Loucy (cell line): Measurements from ENCODE around the gene SMIM29.

Source experiments
- H2AFZ ChIP-seq: fragments of 200-600 bp; sonication (generic); 2 replicates; pipeline ENCODE4 v1.6.0; 2016; ENCODE audit warnings: antibody characterized with exemption, mild to moderate bottlenecking, low read length, moderate library complexity
- H3F3A ChIP-seq: fragments of 200-600 bp; 2 replicates; pipeline ENCODE4 v1.6.0; 2016; ENCODE audit warnings: antibody characterized with exemption, low read depth, mild to moderate bottlenecking
- H3K27me3 ChIP-seq: fragments of 200-600 bp; sonication (generic); 2 replicates; pipeline ENCODE4 v1.6.1; 2014; ENCODE audit warnings: low read length, mild to moderate bottlenecking; ENCODE audit not compliant: insufficient read depth, poor library complexity, severe bottlenecking
- H3K36me3 ChIP-seq: fragments of 200-600 bp; sonication (generic); 2 replicates; pipeline ENCODE4 v1.6.1; 2016; ENCODE audit warnings: low read length; ENCODE audit not compliant: insufficient read depth
- H3K4me1 ChIP-seq: fragments of 200-600 bp; sonication (generic); 2 replicates; pipeline ENCODE4 v1.5.1; 2014; ENCODE audit warnings: low read length, mild to moderate bottlenecking; ENCODE audit not compliant: insufficient read depth, poor library complexity, severe bottlenecking
- H3K4me2 ChIP-seq: fragments of 200-600 bp; sonication (generic); 2 replicates; pipeline ENCODE4 v1.6.0; 2014; ENCODE audit warnings: antibody characterized with exemption, low read length, low read depth, mild to moderate bottlenecking; ENCODE audit not compliant: poor library complexity, severe bottlenecking
- H3K4me3 ChIP-seq: fragments of 200-600 bp; sonication (generic); 2 replicates; pipeline ENCODE4 v1.5.1; 2014; ENCODE audit warnings: low read length, mild to moderate bottlenecking, mixed read lengths; ENCODE audit not compliant: poor library complexity, severe bottlenecking
- H3K79me2 ChIP-seq: fragments of 200-600 bp; sonication (generic); 2 replicates; pipeline ENCODE4 v1.6.1; 2014; ENCODE audit warnings: low read length; ENCODE audit not compliant: insufficient read depth
- H3K9ac ChIP-seq: fragments of 200-600 bp; sonication (generic); 2 replicates; pipeline ENCODE4 v1.6.0; 2014; ENCODE audit warnings: mild to moderate bottlenecking, low read depth, low read length, moderate library complexity; ENCODE audit not compliant: poor library complexity, severe bottlenecking
- H3K9me2 ChIP-seq: fragments of 200-600 bp; sonication (generic); replicated peaks from 2 replicates; pipeline ENCODE4 v1.6.1; 2016; ENCODE audit warnings: low read depth, low read length, mixed read lengths
- H3K9me3 ChIP-seq: fragments of 200-600 bp; sonication (generic); 2 replicates; pipeline ENCODE4 v1.6.1; 2014; ENCODE audit warnings: mild to moderate bottlenecking, antibody characterized with exemption, low read length, low read depth; ENCODE audit not compliant: insufficient read depth
- H4K20me1 ChIP-seq: fragments of 200-600 bp; sonication (generic); 2 replicates; pipeline ENCODE4 v1.6.0; 2014; ENCODE audit warnings: antibody characterized with exemption, low read length, mild to moderate bottlenecking; ENCODE audit not compliant: insufficient read depth, poor library complexity, severe bottlenecking
- CTCF ChIP-seq: fragments of 200-600 bp; sonication (generic); conservative IDR thresholded peaks from 2 replicates; pipeline ENCODE4 v1.5.1; 2014; ENCODE audit warnings: mild to moderate bottlenecking, antibody characterized with exemption, low read length
- EZH2phosphoT487 ChIP-seq: fragments of 200-600 bp; IDR thresholded peaks from 2 replicates; pipeline ENCODE4 v1.6.1; 2018; ENCODE audit warnings: antibody characterized with exemption, mild to moderate bottlenecking, moderate library complexity, borderline replicate concordance

Gene SMIM29

GRCh38 chr6:34235307-34236130 lies 13.3 kb downstream of the SMIM29 start:
- Histone ChIP-seq H4K20me1 (peaks cover 23% of the 10 kb centered on the region), H3K9me2 (no peaks in the 10 kb centered on the region), H2AFZ (no peak overlapping the region), H3K4me3 (no peak overlapping the region), H3K9me3 (no peaks in the 10 kb centered on the region), H3K36me3 (no peaks in the 10 kb centered on the region; the same call in 1 of the 2 replicates), H3K4me1 (peaks cover 28% of the 10 kb centered on the region), H3F3A (0 out of 2 replicates have a peak, but pooled peaks cover 6% of the 10 kb centered on the region), H3K4me2 (peak overlapping the region; percentile 84), H3K9ac (no peak overlapping the region), H3K79me2 (peaks cover 31% of the 10 kb centered on the region), H3K27me3 (no peaks in the 10 kb centered on the region)
- no peak for TF ChIP-seq CTCF
- TF ChIP-seq EZH2phosphoT487: no peak

DNA sequence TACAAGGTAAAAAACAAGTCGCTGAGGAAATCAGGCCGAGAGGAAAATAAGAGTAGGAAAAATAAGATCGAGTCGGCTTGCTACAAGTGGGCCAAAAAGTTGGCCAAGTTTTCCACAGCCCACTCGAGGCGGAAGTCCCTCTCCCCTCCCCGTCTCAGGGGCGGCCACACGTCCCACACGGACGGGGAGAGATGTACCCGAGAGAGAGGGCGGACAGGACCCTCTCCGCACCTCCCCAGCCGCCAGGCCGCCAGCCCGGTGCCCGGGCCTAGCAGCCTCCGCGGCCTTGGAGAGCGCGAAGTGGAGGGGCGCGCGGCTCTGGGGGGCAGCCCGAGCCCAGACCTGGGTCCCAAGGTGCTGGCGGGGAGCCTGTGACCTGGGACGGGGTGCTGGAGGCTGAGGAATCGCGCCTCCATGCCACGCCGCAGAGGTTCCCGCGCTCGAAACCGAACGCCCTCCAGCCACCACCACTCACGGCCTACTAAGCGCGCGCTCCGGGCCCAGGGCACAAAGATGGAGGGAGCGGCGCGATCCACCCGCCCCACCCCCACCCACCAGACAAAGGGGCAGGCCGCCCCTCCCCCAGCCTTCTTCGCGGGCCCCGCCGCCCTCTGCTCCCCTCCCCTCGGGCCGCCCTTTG lies 14.0 kb downstream of the SMIM29 start:
- peaks cover 20% of the 10 kb centered on the region for H3K4me1 ChIP-seq
- H3K9me3 ChIP-seq: no peaks in the 10 kb centered on the region
- no peaks in the 10 kb centered on the region for H3K27me3 ChIP-seq
- TF ChIP-seq EZH2phosphoT487: no peak
- no peak for TF ChIP-seq CTCF
- no peaks in the 10 kb centered on the region for H3K36me3 ChIP-seq
- no peaks in the 10 kb centered on the region for H3K9me2 ChIP-seq
- H4K20me1 ChIP-seq: peaks cover 16% of the 10 kb centered on the region
- H2AFZ ChIP-seq: no peak overlapping the region
- 0 out of 2 replicates have a peak, but pooled peaks cover 6% of the 10 kb centered on the region for H3F3A ChIP-seq
- H3K4me2 ChIP-seq: no peak overlapping the region
- H3K79me2 ChIP-seq: peaks cover 23% of the 10 kb centered on the region
- H3K4me3 ChIP-seq: no peak overlapping the region
- H3K9ac ChIP-seq: no peak overlapping the region

DNA sequence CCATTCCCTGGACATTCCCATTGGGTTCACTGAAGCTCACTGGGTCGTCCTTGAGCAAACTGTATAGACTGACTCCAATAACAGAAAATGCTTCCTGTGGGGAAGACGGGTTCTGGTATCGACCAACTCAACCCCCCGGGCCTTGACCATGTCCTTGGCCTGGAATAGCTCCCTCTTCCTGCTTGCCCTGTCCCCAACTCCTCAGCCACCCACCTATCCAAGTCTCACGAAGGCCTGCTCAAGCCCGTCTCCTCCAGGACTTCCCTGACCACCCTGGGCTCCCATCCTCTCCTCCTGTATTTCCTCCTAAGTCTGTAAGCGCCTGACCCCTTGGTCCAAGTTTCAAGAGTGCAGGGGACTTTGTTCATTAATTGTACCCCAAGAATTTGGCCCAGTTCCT lies 14.9 kb downstream of the SMIM29 start:
- peaks cover 14% of the 10 kb centered on the region for H3K79me2 ChIP-seq
- no peak overlapping the region for H2AFZ ChIP-seq
- H3K9ac ChIP-seq: no peak overlapping the region
- TF ChIP-seq EZH2phosphoT487: no peak
- TF ChIP-seq CTCF: no peak
- no peaks in the 10 kb centered on the region for H3K36me3 ChIP-seq
- peaks cover 7% of the 10 kb centered on the region for H4K20me1 ChIP-seq
- 0 out of 2 replicates have a peak, but pooled peaks cover 6% of the 10 kb centered on the region for H3F3A ChIP-seq
- no peaks in the 10 kb centered on the region for H3K27me3 ChIP-seq
- H3K4me3 ChIP-seq: no peak overlapping the region
- no peak overlapping the region for H3K4me2 ChIP-seq
- peaks cover 11% of the 10 kb centered on the region for H3K4me1 ChIP-seq
- H3K9me2 ChIP-seq: no peaks in the 10 kb centered on the region
- no peaks in the 10 kb centered on the region for H3K9me3 ChIP-seq
